CD4-positive, alpha-beta memory T cell (primary cell): ENCODE data around the gene CHRNB4. TPM values are rescaled to one million over a fixed set of nuclear protein-coding genes. Genes with fewer than 3 reads are reported as not detected.
"Not testable (repeated sequence)": the region's sequence is repeated elsewhere in the genome, so short reads cannot be mapped to it uniquely, and the experiment has no call there.

ENCODE experiments used
- CTCF ChIA-PET: fragments of 350-600 bp; sonication (Branson Sonifier 250); formaldehyde crosslinking; loops from one replicate; lab custom pipeline; 2021; ENCODE audit warnings: inconsistent platforms; ENCODE audit not compliant: partially characterized antibody; lab: Charles Lee
- POLR2A ChIA-PET: fragments of 350-600 bp; sonication (Branson Sonifier 250); formaldehyde crosslinking; loops from one replicate; lab custom pipeline; 2021; ENCODE audit not compliant: partially characterized antibody; lab: Charles Lee
- DNase-seq, 5 donors: peaks; one replicate each; pipeline versions ENCODE4 v3.0.0 to v3.0.0-alpha.2; 2020 to 2022; ENCODE audit warnings: mixed read lengths in 1 of 5
- H3K27ac ChIP-seq: one replicate; pipeline ENCODE4 v1.7.0; 2013; ENCODE audit warnings: low read depth, low read length
- H3K27me3 ChIP-seq: 2 replicates; pipeline ENCODE4 v1.7.0; 2013; ENCODE audit warnings: mild to moderate bottlenecking, low read length, moderate library complexity; ENCODE audit not compliant: insufficient read depth
- H3K36me3 ChIP-seq: 2 replicates; pipeline ENCODE4 v1.7.0; 2013; ENCODE audit warnings: mild to moderate bottlenecking, low read length, moderate library complexity; ENCODE audit not compliant: insufficient read depth
- H3K4me1 ChIP-seq: 2 replicates; pipeline ENCODE4 v1.7.0; 2013; ENCODE audit warnings: mild to moderate bottlenecking, low read length, moderate library complexity; ENCODE audit not compliant: insufficient read depth
- H3K4me3 ChIP-seq, 2 donors: one replicate each; pipeline ENCODE4 v1.7.0; 2013; ENCODE audit warnings: low read length in 2 of 2, mild to moderate bottlenecking in 1 of 2
- H3K9me3 ChIP-seq, 2 donors: one replicate each; pipeline ENCODE4 v1.7.0; 2013; ENCODE audit warnings: low read length in 2 of 2, control low read depth in 1 of 2; ENCODE audit not compliant: control insufficient read depth in 1 of 2
- H3K27ac Mint-ChIP-seq, 7 donors: one replicate each; pipeline ENCODE4 v1.8.0; 2020 to 2021; ENCODE audit warnings: mixed read lengths in 7 of 7, mild to moderate bottlenecking in 6 of 7, inconsistent platforms in 3 of 7, moderate library complexity in 3 of 7
- H3K27me3 Mint-ChIP-seq, 2 donors: one replicate each; pipeline ENCODE4 v1.8.0; 2020 to 2021; ENCODE audit warnings: mixed read lengths in 2 of 2
- H3K36me3 Mint-ChIP-seq, 2 donors: one replicate each; pipeline ENCODE4 v1.8.0; 2020 to 2021; ENCODE audit warnings: mixed read lengths in 2 of 2, inconsistent platforms in 1 of 2, mild to moderate bottlenecking in 1 of 2
- H3K4me1 Mint-ChIP-seq, 4 donors: one replicate each; pipeline ENCODE4 v1.8.0; 2020 to 2021; ENCODE audit warnings: mixed read lengths in 4 of 4, mild to moderate bottlenecking in 1 of 4
- H3K4me3 Mint-ChIP-seq, 8 donors: one replicate each; pipeline ENCODE4 v1.8.0; 2020 to 2021; ENCODE audit warnings: mixed read lengths in 8 of 8, mild to moderate bottlenecking in 7 of 8, moderate library complexity in 6 of 8, inconsistent platforms in 3 of 8
- H3K9me3 Mint-ChIP-seq, 8 donors: one replicate each; pipeline ENCODE4 v1.8.0; 2020 to 2021; ENCODE audit warnings: mixed read lengths in 8 of 8, mild to moderate bottlenecking in 5 of 8, inconsistent platforms in 3 of 8, moderate library complexity in 1 of 8
- intact Hi-C: fragments of 100-400 bp; cut with micrococcal nuclease; formaldehyde crosslinking; loops from one replicate; pipeline ENCODE4 v1.15.1; 2023
- polyA plus RNA-seq, 2 donors: library from polyadenylated mRNA; unstranded; fragments of 300-500 nt; fragmentation: Illumina TruSeq; gene quantifications; one replicate each; pipeline ENCODE4 v1.2.3, GENCODE V29; 2021
- total RNA-seq, 2 experiments: library from RNA; stranded (reverse); gene quantifications; one replicate each; pipeline ENCODE4 v1.2.3, GENCODE V29; 2021

Gene CHRNB4
- total and polyA plus RNA-seq, 4 experiments from 2014 or later = not detected

DNA sequence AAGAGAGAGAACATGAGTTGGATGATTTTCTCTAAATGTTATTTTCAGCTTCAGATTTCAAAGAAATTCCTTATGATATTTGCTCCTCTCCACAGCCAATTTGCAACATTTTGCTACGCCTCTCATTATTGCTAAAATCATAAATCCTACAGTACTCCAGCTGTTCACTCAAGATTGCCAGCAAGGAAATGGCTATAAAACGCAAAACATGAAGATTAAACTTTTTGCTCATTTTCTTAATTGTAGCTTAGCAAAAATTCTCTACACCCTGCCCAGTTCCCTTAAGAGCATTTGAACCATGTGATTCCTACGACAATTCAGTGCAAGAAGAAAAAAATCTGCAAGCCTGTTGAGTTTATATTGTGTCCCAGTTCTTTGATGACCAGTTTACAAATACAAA is 27.0 kb downstream of the CHRNB4 start:
- H3K27ac ChIP-seq = no peak overlapping the region
- Mint-ChIP-seq H3K27ac (no peak overlapping the region), H3K36me3 (no peaks in the 10 kb centered on the region), H3K4me1 (peaks cover 0 to 9% (median 5%) of the 10 kb centered on the region in 4 donors), H3K27me3 (peaks cover 10 to 12% of the 10 kb centered on the region in 2 donors), H3K4me3 (no peak overlapping the region), H3K9me3 (peaks cover 0 to 3% (median 0%) of the 10 kb centered on the region in 8 donors)
- CTCF ChIA-PET = no interaction called here
- H3K27me3 ChIP-seq = peaks cover 6% of the 10 kb centered on the region
- H3K4me3 ChIP-seq = no peak overlapping the region
- no peak for DNase-seq
- no peaks in the 10 kb centered on the region for H3K36me3 ChIP-seq
- POLR2A ChIA-PET = no interaction called here
- H3K4me1 ChIP-seq = no peaks in the 10 kb centered on the region
- H3K9me3 ChIP-seq = no peaks in the 10 kb centered on the region
- intact Hi-C loops = no loop called here

DNA sequence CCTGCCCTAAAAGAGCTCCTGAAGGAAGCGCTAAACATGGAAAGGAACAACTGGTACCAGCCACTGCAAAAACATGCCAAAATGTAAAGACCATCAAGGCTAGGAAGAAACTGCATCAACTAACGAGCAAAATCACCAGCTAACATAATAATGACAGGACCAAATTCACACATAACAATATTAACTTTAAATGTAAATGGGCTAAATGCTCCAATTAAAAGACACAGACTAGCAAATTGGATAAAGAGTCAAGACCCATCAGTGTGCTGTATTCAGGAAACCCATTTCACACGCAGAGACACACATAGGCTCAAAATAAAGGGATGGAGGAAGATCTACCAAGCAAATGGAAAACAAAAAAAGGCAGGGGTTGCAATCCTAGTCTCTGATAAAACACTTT is 31.5 kb downstream of the CHRNB4 start:
- H3K9me3 ChIP-seq, H3K27ac ChIP-seq, H3K4me1 ChIP-seq, H3K27ac Mint-ChIP-seq, H3K4me1 Mint-ChIP-seq, intact Hi-C loops, H3K4me3 Mint-ChIP-seq, H3K27me3 ChIP-seq, DNase-seq, H3K36me3 Mint-ChIP-seq, H3K9me3 Mint-ChIP-seq, POLR2A ChIA-PET, H3K4me3 ChIP-seq, CTCF ChIA-PET, H3K36me3 ChIP-seq: not testable (repeated sequence)
- H3K27me3 Mint-ChIP-seq = peaks cover 11 to 14% of the 10 kb centered on the region in 2 donors

DNA sequence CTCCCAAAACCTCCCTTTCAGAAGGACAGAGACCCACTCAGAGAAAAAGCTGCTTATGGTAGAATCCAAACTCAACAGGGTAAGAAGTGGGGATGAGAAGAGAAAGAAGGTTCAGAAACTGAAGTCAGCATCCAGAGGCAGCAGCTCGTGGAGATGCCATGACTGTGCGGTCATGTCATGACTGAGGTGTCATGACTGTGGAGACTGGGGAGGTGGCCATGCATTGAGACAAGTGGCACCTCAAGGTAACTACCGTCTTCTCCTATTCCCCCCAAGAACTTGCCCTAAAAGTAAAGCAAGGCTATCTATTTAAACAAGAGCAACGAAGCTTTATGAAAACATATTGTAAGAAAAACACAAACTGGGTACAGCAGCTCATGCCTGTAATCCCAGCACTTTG is 35.3 kb downstream of the CHRNB4 start:
- ChIA-PET CTCF (no interaction called here), POLR2A (no interaction called here)
- Mint-ChIP-seq H3K4me3 (no peak overlapping the region), H3K36me3 (no peaks in the 10 kb centered on the region), H3K9me3 (peaks cover 0 to 3% (median 0%) of the 10 kb centered on the region in 8 donors), H3K27ac (no peak overlapping the region), H3K27me3 (peaks cover 24 to 28% of the 10 kb centered on the region in 2 donors), H3K4me1 (no peaks in the 10 kb centered on the region)
- intact Hi-C loops = no loop called here
- no peak overlapping the region for H3K4me3 ChIP-seq
- H3K27ac ChIP-seq = no peak overlapping the region
- no peaks in the 10 kb centered on the region for H3K4me1 ChIP-seq
- H3K36me3 ChIP-seq = no peaks in the 10 kb centered on the region
- no peaks in the 10 kb centered on the region for H3K9me3 ChIP-seq
- no peak for DNase-seq
- H3K27me3 ChIP-seq = no peaks in the 10 kb centered on the region

DNA sequence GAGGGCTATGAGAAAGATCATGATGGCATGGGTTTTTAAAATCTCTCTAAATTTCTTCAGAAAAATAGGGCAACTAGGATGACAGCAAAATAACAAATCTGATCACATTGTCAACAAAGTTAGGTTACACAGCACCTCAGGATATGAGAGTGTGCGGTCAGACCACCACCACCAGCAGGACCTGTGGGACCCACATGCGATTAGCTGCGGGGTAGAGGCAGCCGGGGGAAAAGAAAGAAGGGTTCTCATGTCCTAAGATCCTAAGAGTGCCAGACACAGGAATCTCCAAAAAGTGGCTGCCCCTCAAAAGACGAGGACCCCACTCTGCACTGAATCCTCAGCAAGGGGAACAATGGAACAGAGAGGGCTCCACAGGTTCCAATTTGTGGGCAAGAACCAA is 35.8 kb downstream of the CHRNB4 start:
- CTCF ChIA-PET = interaction anchor here (1.0 kb wide), 1 partner anchor 14 kb away, joined by 3 read pairs; no protein-coding TSS in a partner anchor
- intact Hi-C loops = no loop called here

DNA sequence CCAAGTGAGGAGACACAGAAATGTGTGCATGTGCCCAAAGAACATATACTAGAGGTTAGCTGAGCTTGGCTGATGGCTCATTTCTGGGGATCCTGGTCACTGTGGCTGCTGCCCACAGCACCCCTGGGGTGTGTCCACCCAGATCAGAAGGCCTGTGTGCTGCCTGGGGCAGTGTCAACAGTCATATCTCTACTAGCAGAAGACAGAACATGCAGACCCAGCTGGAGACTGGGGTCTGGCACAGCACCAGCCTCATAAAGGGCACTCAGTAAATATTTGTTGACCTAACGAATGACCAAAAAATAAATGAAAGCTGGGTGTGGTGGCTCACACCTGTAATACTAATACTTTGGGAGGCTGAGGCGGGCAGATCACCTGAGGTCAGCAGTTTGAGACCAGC is 36.6 kb downstream of the CHRNB4 start:
- CTCF ChIA-PET = interaction anchor here (1.0 kb wide), 1 partner anchor 15 kb away, joined by 3 read pairs; no protein-coding TSS in a partner anchor
- intact Hi-C loops = no loop called here
- Mint-ChIP-seq H3K27me3 (peaks cover 22% of the 10 kb centered on the region in 2 donors), H3K9me3 (peaks cover 0 to 3% (median 0%) of the 10 kb centered on the region in 8 donors), H3K4me3 (no peak overlapping the region), H3K36me3 (no peaks in the 10 kb centered on the region), H3K4me1 (no peaks in the 10 kb centered on the region), H3K27ac (no peak overlapping the region)
- H3K27ac ChIP-seq = no peak overlapping the region
- no peaks in the 10 kb centered on the region for H3K9me3 ChIP-seq
- POLR2A ChIA-PET = no interaction called here
- no peaks in the 10 kb centered on the region for H3K27me3 ChIP-seq
- no peak for DNase-seq
- H3K4me3 ChIP-seq = no peak overlapping the region
- H3K36me3 ChIP-seq = no peaks in the 10 kb centered on the region
- no peaks in the 10 kb centered on the region for H3K4me1 ChIP-seq

More for the DNA sequence above, 35.8 kb downstream of the CHRNB4 start:
- POLR2A ChIA-PET = no interaction called here
- Mint-ChIP-seq H3K4me3 (no peak overlapping the region), H3K9me3 (peaks cover 0 to 3% (median 0%) of the 10 kb centered on the region in 8 donors), H3K4me1 (no peaks in the 10 kb centered on the region), H3K36me3 (no peaks in the 10 kb centered on the region), H3K27me3 (peaks cover 24 to 27% of the 10 kb centered on the region in 2 donors), H3K27ac (no peak overlapping the region)
- Histone ChIP-seq H3K4me3 (no peak overlapping the region), H3K27me3 (no peaks in the 10 kb centered on the region), H3K27ac (no peak overlapping the region), H3K36me3 (no peaks in the 10 kb centered on the region), H3K4me1 (no peaks in the 10 kb centered on the region), H3K9me3 (no peaks in the 10 kb centered on the region)
- DNase-seq = no peak

DNA sequence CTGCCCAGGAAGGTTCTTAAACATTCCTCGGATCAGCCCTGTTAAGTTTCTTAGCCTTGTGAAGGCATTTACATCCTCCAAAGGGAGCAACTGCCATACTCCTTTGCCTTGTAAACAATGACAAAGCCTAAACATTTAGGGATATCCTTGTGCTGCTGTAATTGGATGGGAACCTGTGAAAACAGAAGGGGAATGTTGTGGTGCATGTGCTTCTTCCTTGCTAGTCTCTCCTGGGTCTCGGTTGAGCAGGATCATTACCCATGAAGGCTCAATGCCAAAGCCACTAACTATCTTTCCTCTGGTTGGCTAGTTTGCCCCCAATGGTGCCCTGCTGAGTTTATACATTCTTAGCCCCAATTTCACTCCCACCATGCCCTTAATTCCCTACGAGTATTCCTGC is 37.5 kb downstream of the CHRNB4 start:
- H3K4me3 Mint-ChIP-seq = no peak overlapping the region
- CTCF ChIA-PET = no interaction called here
- no peaks in the 10 kb centered on the region for H3K4me1 ChIP-seq
- H3K9me3 ChIP-seq = no peaks in the 10 kb centered on the region
- peaks cover 20 to 22% of the 10 kb centered on the region in 2 donors for H3K27me3 Mint-ChIP-seq
- no peak overlapping the region for H3K27ac Mint-ChIP-seq
- no peak overlapping the region for H3K4me3 ChIP-seq
- no peak overlapping the region for H3K27ac ChIP-seq
- H3K27me3 ChIP-seq = no peaks in the 10 kb centered on the region
- H3K9me3 Mint-ChIP-seq = no peaks in the 10 kb centered on the region
- intact Hi-C loops = no loop called here
- DNase-seq = no peak
- POLR2A ChIA-PET = no interaction called here
- H3K4me1 Mint-ChIP-seq = no peaks in the 10 kb centered on the region
- no peaks in the 10 kb centered on the region for H3K36me3 Mint-ChIP-seq
- no peaks in the 10 kb centered on the region for H3K36me3 ChIP-seq

DNA sequence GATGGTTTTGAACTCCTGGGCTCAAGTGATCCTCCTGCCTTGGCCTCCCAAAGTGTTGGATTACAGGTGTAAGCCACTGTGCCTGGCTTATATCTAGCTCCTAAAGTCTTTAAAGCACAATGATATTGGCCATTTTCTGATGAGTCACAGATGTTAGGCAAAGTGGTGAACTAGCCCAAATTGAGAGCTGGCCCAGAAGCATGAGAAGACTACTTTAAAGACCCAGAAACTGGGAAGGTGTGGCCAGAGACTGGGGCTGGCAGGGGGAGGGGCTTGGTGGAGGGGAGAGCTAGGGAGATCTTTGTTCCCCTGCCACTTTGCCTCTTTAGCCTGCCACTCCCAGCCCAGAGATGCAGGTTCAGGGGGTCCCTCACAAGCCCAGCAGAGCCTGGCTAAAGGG is 41.8 kb downstream of the CHRNB4 start:
- Histone ChIP-seq H3K9me3 (no peaks in the 10 kb centered on the region), H3K27ac (no peak overlapping the region), H3K36me3 (no peaks in the 10 kb centered on the region), H3K4me1 (no peaks in the 10 kb centered on the region), H3K27me3 (no peaks in the 10 kb centered on the region), H3K4me3 (no peak overlapping the region)
- Mint-ChIP-seq H3K27ac (no peak overlapping the region), H3K27me3 (peaks cover 11 to 12% of the 10 kb centered on the region in 2 donors), H3K9me3 (no peaks in the 10 kb centered on the region), H3K4me3 (no peak overlapping the region), H3K4me1 (no peaks in the 10 kb centered on the region), H3K36me3 (no peaks in the 10 kb centered on the region)
- intact Hi-C loops = no loop called here
- ChIA-PET POLR2A (no interaction called here), CTCF (no interaction called here)
- DNase-seq = no peak

DNA sequence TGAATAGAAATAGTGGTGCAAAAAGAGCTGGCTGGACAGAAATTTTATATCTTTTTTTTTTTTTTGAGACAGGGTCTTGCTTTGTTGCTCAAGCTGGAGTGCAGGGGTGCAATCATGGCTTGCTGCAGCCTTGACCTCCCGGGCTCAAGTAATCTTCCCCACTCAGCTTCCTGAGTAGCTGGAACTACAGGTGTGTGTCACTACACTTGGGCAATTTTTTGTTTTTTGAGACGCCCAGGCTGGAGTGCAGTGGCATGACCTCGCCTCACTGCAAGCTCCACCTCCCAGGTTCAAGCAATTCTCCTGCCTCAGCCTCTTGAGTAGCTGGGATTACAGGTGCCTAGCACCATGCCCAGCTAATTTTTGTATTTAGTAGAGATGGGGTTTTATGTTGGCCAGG is 42.7 kb downstream of the CHRNB4 start:
- no peaks in the 10 kb centered on the region for H3K9me3 Mint-ChIP-seq
- intact Hi-C loops = no loop called here
- H3K9me3 ChIP-seq = no peaks in the 10 kb centered on the region
- H3K27me3 ChIP-seq = no peaks in the 10 kb centered on the region
- no peaks in the 10 kb centered on the region for H3K4me1 ChIP-seq
- no peaks in the 10 kb centered on the region for H3K36me3 Mint-ChIP-seq
- H3K27me3 Mint-ChIP-seq = peaks cover 3 to 11% of the 10 kb centered on the region in 2 donors
- no peak overlapping the region for H3K27ac ChIP-seq
- ChIA-PET CTCF (no interaction called here), POLR2A (no interaction called here)
- no peak overlapping the region for H3K27ac Mint-ChIP-seq
- no peaks in the 10 kb centered on the region for H3K4me1 Mint-ChIP-seq
- no peak overlapping the region for H3K4me3 ChIP-seq
- no peaks in the 10 kb centered on the region for H3K36me3 ChIP-seq
- DNase-seq = no peak
- H3K4me3 Mint-ChIP-seq = no peak overlapping the region
